ENCODE measurements around the gene CST9.
"Not testable (repeated sequence)": the region's sequence is repeated elsewhere in the genome, so short reads cannot be mapped to it uniquely, and the experiment has no call there.

The CST9 gene

DNA sequence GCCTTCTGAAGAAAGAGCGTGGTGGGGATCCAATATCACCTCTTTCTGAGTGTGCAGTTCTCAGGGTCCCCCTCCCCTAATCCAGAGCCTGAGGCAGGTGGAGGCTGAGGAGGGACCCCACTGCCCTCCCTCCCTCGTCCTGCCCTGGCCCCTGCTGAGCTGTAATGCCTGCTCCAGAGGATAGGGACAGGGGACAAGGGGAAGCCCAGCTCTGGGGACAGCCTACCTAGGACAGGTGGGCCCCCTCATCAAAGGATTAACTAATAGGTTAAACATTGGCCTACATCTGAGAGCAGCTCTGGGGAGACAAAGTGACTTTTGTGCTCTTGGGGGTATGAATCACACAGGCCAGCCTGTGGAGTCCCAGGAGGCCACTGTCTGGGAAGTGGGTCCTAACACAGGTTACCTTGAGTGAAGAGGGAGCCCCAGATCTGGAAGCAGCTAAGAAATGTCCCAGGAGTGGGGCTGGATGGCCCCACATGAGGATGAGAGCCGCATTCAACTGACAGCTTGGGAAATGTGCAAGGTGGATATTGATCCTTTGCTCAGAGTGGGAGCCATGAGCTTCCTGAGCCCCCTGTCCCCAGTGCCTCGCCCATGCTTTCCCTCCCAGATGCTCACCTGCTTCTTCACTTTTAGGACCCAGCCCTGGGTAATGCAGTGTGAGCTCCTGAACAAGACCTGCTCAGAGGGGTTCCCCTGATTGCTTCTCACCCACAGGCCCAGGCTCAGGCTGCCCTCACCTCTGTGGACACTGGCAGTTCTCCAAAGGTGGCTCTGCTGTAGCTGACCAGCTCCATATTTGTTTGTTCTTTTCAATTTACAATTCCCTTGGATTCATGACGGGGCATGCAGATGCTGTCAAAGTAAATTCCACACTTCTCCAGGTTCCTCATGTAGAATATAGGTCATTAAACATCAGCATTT is 19.6 kb downstream of the CST9 start:
- DNase-seq: no peak

DNA sequence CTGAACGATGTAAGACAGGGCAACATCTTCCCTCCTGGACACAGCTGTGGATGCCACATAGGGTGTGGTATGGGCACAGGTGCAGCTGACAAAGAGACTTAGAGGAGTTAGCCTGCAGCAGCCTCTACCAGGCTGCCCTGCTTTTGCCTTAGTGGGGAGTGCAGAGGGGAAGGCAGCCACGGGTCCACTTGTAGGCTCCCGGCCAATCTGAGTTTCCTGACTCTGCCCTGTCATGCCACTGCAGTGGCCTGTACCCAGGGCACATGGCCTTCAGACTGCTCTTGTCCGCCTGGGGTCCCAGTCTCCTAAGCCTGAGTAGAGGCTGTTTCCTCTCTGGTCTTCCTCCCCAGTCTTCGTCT is 20.3 kb downstream of the CST9 start:
- no peak for DNase-seq

- DNase-seq: no peak
Measured at GRCh38 chr20:23584434-23585199, 21.1 kb downstream of the CST9 start.

DNA sequence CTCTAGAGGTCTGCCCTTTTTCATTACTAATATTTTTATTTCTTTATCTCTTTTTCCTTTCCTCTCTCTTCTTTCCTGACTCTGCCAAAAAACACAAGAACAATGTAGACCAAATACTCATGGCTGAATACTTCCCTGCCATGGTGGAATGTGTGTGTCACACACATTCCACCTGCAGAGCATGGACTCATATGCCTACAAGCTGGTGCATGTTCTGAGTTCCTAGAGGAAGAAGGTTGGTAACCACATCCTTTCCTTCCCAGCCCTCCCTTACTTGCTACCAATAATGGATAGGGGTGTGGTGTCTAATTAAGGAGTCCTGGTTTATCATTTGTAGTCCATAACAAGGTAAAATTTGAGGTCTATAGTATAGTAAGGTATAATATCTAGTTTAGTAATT is 22.2 kb downstream of the CST9 start:
- no peak for DNase-seq

- no peak for DNase-seq
Measured at GRCh38 chr20:23582293-23582692, 23.4 kb downstream of the CST9 start.

- DNase-seq: not testable (repeated sequence)
Measured at GRCh38 chr20:23581833-23582232, 23.9 kb downstream of the CST9 start.

DNA sequence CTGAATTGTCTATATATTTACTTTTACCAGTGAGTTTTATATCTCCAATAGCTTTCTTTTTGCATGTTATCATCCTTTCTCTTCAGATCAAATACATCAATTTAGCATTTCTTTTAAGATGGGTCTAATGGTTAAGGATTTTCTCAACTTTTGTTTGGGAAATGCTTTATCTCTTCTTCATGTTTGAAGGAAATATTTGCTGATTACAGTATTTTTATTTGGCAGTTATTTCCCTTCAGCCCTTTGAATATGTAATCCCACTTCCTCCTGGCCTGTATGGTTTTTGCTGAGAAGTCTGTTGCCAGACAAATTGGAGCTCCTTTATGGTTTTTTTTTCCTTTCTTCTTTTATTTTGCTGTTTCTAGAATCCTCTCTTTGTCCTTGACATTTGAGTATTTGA is 30.7 kb downstream of the CST9 start:
- DNase-seq: no peak

DNA sequence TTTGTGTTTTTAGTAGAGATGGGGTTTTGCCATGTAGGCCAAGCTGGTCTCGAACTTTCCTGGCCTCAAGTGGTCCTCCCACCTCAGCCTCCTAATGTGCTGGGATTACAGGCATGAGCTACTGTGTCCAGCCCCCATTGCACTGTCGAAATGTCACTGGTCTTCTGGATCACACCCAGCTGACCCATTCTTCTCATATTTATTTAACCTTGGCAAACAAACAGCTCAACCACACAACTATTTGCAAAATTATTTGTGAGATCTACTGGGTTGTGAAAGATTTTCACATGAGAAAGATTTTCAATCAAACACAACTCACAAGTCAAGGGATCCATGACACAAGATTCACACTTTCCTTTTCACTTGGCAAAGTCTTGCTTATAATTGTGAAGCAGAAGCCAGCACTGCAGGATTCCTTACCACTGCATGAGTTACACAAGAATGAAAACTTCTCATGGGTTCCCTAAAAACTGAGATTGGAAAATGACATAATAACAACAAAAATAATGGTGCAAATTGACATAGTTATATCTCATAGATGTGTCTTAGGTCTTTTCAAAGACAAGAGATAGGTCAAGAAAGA is 35.4 kb downstream of the CST9 start:
- no peak for DNase-seq

DNA sequence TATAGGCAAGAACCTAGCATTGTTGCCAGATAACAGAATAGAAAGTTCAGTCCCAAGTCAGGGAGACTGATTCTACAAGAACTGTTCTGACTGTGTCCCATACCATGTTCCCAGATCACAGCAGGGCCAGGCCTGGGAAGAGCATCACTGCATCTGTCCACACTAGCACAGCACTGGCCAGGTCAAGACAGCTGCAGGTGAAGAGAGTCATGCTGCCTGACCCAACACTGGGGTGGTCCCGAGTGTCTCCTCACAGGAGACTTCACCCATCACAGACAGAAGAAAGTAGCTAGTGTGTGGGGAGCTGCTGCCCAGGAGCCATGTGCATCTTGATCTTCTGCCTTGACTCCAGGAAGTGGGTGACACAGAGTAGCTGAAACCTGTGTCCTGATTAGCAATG is 36.1 kb downstream of the CST9 start:
- DNase-seq: no peak

DNA sequence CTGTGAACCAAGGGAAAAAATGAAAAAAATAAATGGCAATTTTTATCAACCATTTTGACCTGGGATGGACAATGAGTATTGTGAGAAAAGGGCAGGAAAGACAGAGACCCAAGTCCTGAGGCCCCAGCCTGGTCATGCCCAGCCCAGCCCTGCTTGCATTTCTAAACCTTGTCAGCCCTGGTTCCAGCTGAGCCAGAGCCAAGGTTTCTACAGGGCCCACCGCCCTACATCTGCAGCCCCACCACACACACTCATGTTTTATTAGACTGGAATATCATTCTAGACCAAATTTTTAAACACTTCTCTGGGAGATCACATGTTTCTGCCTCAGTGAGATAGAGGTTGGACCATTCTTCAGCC is 36.8 kb downstream of the CST9 start:
- DNase-seq: no peak

- no peak for DNase-seq
Measured at GRCh38 chr20:23568320-23568970, 37.3 kb downstream of the CST9 start, which contains the start of gene CST9L. TSS of gene CST9L (minus strand) at chr20:23568484. CDS start at chr20:23568450, 34 bp downstream.

DNA sequence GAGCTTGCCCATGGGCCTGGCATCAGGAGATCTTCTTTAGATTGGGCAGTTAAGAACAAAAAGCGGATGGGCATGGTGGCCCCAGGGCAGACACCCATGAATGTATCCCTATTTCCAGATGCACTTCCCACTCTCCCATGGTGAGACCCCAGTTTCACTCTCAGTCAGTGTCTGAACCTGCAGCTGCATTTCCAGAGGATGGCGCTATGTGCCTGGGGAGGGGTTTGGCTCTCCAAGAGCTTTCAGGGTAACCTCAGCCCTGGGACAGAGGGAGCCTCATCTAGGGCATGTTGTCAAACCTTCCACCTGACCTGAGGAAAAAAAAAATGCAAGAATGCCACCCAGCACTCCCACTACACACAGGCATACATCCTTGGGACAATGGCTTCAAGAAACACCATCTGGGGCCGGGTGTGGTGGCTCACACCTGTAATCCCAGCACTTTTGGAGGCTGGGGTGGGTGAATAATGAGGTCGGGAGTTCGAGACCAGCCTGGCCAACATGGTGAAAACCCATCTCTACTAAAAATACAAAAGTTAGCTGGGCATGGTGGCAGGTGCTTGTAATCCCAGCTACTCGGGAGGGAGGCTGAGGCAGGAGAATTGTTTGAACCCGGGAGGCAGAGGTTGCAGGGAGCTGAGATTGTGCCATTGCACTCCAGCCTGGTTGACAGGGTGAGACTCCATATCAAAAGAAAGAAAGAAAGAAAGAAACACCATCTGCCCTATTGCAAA is 39.4 kb downstream of the CST9 start:
- no peak for DNase-seq

GRCh38 chr20:23565503-23566045 is 40.1 kb downstream of the CST9 start:
- DNase-seq: no peak

- no peak for DNase-seq
Measured at GRCh38 chr20:23564927-23565326, 40.8 kb downstream of the CST9 start.

GRCh38 chr20:23562721-23563342 is 42.9 kb downstream of the CST9 start:
- no peak for DNase-seq

- no peak for DNase-seq
Measured at GRCh38 chr20:23554401-23554800, 51.3 kb downstream of the CST9 start.

Data from NCI-H446 (cell line).